Stimulated activated CD4-positive, alpha-beta T cell treated with anti-CD3 and anti-CD28 coated beads, Interleukin-15, amount 100 ng/mL, for 24 hours (primary cell): ENCODE measurements around the gene RAPGEF5.

ENCODE experiments used
- DNase-seq: peaks from one replicate; pipeline ENCODE4 v3.0.0-alpha.2; 2020

The RAPGEF5 gene

GRCh38 chr7:22252016-22252415 is 104.9 kb downstream of the RAPGEF5 start:
- DNase-seq: no peak

- no peak for DNase-seq
These were observed 105.7 kb downstream of the RAPGEF5 start for GRCh38 chr7:22251281-22251680.

GRCh38 chr7:22250390-22250789 is 106.6 kb downstream of the RAPGEF5 start:
- no peak for DNase-seq

- no peak for DNase-seq
These were observed 108.7 kb downstream of the RAPGEF5 start for GRCh38 chr7:22248111-22248809.

GRCh38 chr7:22241805-22242390 is 115.1 kb downstream of the RAPGEF5 start:
- DNase-seq: no peak

- DNase-seq: no peak
These were observed 115.9 kb downstream of the RAPGEF5 start for GRCh38 chr7:22240904-22241571.

- no peak for DNase-seq
These were observed 118.3 kb downstream of the RAPGEF5 start for GRCh38 chr7:22238354-22239311.

GRCh38 chr7:22235134-22235533 is 121.8 kb downstream of the RAPGEF5 start:
- DNase-seq: no peak

- no peak for DNase-seq
These were observed 122.7 kb downstream of the RAPGEF5 start for GRCh38 chr7:22234227-22234626.

- DNase-seq: no peak
These were observed 125.1 kb downstream of the RAPGEF5 start for GRCh38 chr7:22231806-22232205.

GRCh38 chr7:22231141-22231540 is 125.8 kb downstream of the RAPGEF5 start:
- no peak for DNase-seq

GRCh38 chr7:22230238-22230637 is 126.7 kb downstream of the RAPGEF5 start:
- no peak for DNase-seq

- no peak for DNase-seq
These were observed 127.8 kb downstream of the RAPGEF5 start for GRCh38 chr7:22229148-22229547.

GRCh38 chr7:22223807-22224206 is 133.1 kb downstream of the RAPGEF5 start:
- no peak for DNase-seq

GRCh38 chr7:22220941-22221340 is 136.0 kb downstream of the RAPGEF5 start:
- DNase-seq: no peak

GRCh38 chr7:22219739-22220493 is 137.0 kb downstream of the RAPGEF5 start:
- no peak for DNase-seq

GRCh38 chr7:22219036-22219435 is 137.9 kb downstream of the RAPGEF5 start:
- DNase-seq: no peak

GRCh38 chr7:22216832-22217475 is 140.0 kb downstream of the RAPGEF5 start:
- DNase-seq: no peak

GRCh38 chr7:22216309-22216708 is 140.6 kb downstream of the RAPGEF5 start:
- DNase-seq: no peak

- DNase-seq: no peak
These were observed 143.0 kb downstream of the RAPGEF5 start for GRCh38 chr7:22214000-22214399.

- DNase-seq: no peak
These were observed 143.9 kb downstream of the RAPGEF5 start for GRCh38 chr7:22213081-22213480.

- DNase-seq: no peak
These were observed 146.0 kb downstream of the RAPGEF5 start for GRCh38 chr7:22210967-22211366.
